ENCODE data around the gene NDUFS1. TPM values are rescaled to one million over a fixed set of nuclear protein-coding genes. Genes with fewer than 3 reads are reported as not detected.
A peak's percentile ranks its signal among the peaks of the same experiment; 100 is the strongest.
"Not testable (repeated sequence)": the region's sequence is repeated elsewhere in the genome, so short reads cannot be mapped to it uniquely, and the experiment has no call there.

Gene NDUFS1
- total RNA-seq, 6 experiments from 2014 or later, result 89.2 to 135 (median 105) TPM

- ATAC-seq (peak; percentile 33 to 43 (median 38)), DNase-seq (no peak)
- H3K27me3 ChIP-seq, result no peaks in the 10 kb centered on the region
- H3K4me3 ChIP-seq, result peak overlapping the region; percentile 89 to 96 (median 93)
- intact Hi-C loops (cut with DNase I), result loop anchor here in 1 of 2 donors (10.0 kb wide), 1 partner anchor 74 kb away; the partner anchor contains the start of gene INO80D
- under 1% methylated on average over 28 of the region's 33 CpGs for whole genome bisulfite sequencing (ENCODE audit: insufficient coverage, low coverage, low lambda C conversion rate, missing lambda C conversion rate)
- peak overlapping the region; percentile 88 to 95 (median 91) for H3K27ac ChIP-seq
- H3K36me3 ChIP-seq, result peaks cover 0 to 28% (median 13%) of the 10 kb centered on the region in 4 donors
- TF ChIP-seq CTCF (IDR thresholded peaks at IDR 0.05) (no peak), POLR2A (IDR thresholded peaks at IDR 0.05) (no peak)
- peaks cover 0 to 45% (median 13%) of the 10 kb centered on the region in 4 donors for H3K4me1 ChIP-seq
- H3K9me3 ChIP-seq, result no peaks in the 10 kb centered on the region
These were observed 490 bp downstream of the NDUFS1 start for GRCh38 chr2:206158563-206159345.

DNA sequence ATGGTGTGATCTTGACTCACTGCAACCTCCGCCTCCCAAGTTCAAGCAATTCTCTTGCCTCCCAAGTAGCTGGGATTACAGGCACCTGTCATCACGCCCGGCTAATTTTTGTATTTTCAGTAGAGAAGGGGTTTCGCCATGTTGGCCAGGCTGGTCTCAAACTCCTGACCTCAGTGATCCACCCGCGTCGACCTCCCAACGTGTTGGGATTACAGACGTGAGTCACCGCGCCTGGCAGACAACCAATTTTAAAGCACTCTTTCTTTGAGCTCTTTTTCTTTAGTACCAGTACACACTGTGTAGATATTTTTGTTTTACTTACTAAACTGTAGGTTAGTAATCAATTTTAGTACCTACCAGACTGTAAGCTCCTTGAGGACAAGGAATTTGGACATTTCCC lies 2.2 kb downstream of the NDUFS1 start:
- H3K4me1 ChIP-seq, result peaks cover 0 to 43% (median 13%) of the 10 kb centered on the region in 4 donors
- H3K4me3 ChIP-seq, ATAC-seq, H3K27ac ChIP-seq, H3K27me3 ChIP-seq, H3K9me3 ChIP-seq, DNase-seq: not testable (repeated sequence)
- intact Hi-C loops (cut with DNase I), result loop anchor here in 1 of 2 donors (10.0 kb wide), 1 partner anchor 72 kb away; the partner anchor contains the start of gene INO80D
- WGBS (ENCODE audit: insufficient coverage, low coverage, low lambda C conversion rate, missing lambda C conversion rate), result 84% methylated on average over 10 of the region's 11 CpGs
- H3K36me3 ChIP-seq, result peaks cover 0 to 16% (median 8%) of the 10 kb centered on the region in 4 donors

DNA sequence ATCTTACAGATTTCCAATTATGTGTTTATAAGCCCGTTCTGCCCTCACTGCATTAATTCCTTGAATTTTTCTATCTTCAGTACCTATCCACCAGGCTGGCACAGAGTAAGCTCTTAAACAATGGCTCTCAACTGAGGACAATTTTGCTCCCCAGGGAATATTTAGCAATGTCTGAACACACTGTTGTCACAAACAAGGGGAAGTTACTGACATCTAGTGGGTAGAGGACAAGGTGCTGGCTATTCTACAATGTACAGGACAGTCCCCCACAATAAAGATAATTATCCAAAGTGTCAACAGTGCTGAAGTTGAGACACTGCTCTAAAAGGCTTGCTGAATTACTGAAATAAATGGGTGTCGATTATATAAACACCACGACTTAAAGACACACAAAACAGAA lies 5.0 kb downstream of the NDUFS1 start:
- no peaks in the 10 kb centered on the region for H3K9me3 ChIP-seq
- H3K4me3 ChIP-seq, result no peak overlapping the region
- TF ChIP-seq CTCF (IDR thresholded peaks at IDR 0.05) (peak; percentile 30 to 49 (median 39)), POLR2A (IDR thresholded peaks at IDR 0.05) (no peak)
- H3K4me1 ChIP-seq, result peaks cover 0 to 43% (median 10%) of the 10 kb centered on the region in 4 donors
- ATAC-seq (peak; percentile 63 to 81 (median 68)), DNase-seq (no peak)
- H3K36me3 ChIP-seq, result peaks cover 0 to 10% (median 0%) of the 10 kb centered on the region in 4 donors
- intact Hi-C loops (cut with DNase I), result loop anchor here in 1 of 2 donors (10.0 kb wide), 1 partner anchor 69 kb away; the partner anchor contains the start of gene INO80D
- no peaks in the 10 kb centered on the region for H3K27me3 ChIP-seq
- H3K27ac ChIP-seq, result no peak overlapping the region
- WGBS (ENCODE audit: insufficient coverage, low coverage, low lambda C conversion rate, missing lambda C conversion rate), result 26% methylated on average over 3 of the region's 3 CpGs

DNA sequence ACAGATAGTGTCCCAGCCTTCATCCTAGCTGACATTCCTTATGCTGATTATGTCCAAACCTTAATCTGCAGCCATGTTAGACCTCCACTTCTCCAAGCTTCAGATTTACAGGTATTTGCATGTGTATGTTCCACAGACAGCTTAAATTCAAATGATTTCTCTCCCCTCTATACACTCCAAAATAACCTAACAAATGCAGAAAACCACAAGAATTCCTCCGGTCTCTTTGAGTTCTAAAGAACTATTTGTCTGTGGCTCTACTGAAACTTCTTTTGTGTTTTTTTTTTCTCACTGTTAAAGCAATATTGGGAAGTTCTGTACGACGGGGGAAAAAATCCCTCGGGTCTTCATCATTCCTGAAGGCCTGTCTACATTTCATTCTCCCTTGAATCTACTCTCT lies 8.6 kb downstream of the NDUFS1 start:
- Histone ChIP-seq H3K4me3 (no peak overlapping the region), H3K4me1 (peaks cover 0 to 32% (median 10%) of the 10 kb centered on the region in 4 donors), H3K27me3 (no peaks in the 10 kb centered on the region), H3K27ac (no peak overlapping the region), H3K9me3 (no peaks in the 10 kb centered on the region), H3K36me3 (peaks cover 9 to 42% (median 20%) of the 10 kb centered on the region in 4 donors)
- DNase-seq (no peak), ATAC-seq (no peak)
- WGBS (ENCODE audit: insufficient coverage, low coverage, low lambda C conversion rate, missing lambda C conversion rate), result 91% methylated on average over 4 of the region's 4 CpGs
- TF ChIP-seq POLR2A (IDR thresholded peaks at IDR 0.05) (no peak), CTCF (IDR thresholded peaks at IDR 0.05) (no peak)
- intact Hi-C loops (cut with DNase I), result loop anchor here in 1 of 2 donors (10.0 kb wide), 1 partner anchor 66 kb away; the partner anchor contains the start of gene INO80D

DNA sequence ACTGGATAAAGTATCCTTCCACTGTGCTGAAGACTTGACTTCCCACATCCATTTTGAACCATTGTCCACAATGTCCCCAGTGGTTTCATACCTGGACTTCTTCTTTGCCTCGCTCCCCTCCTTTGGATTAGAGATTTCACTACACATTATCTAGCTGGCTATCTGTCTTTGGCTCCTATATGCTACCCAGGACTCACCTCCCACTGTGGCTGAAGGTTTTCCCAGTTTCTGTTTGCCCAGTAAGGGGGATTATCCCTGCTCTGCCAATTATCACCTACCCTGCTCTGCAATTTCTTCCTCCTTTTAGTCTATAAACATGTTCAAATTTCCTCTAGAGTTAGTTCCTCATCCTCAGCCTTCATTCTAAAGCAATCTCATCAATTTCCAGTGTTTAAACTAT lies 9.1 kb downstream of the NDUFS1 start:
- Histone ChIP-seq H3K27me3 (no peaks in the 10 kb centered on the region), H3K4me1 (peaks cover 0 to 29% (median 10%) of the 10 kb centered on the region in 4 donors), H3K36me3 (peaks cover 9 to 47% (median 22%) of the 10 kb centered on the region in 4 donors), H3K27ac (no peak overlapping the region), H3K4me3 (no peak overlapping the region), H3K9me3 (no peaks in the 10 kb centered on the region)
- DNase-seq (no peak), ATAC-seq (peak in 3 of 4 donors; percentile 10 to 29 (median 27))
- TF ChIP-seq CTCF (IDR thresholded peaks at IDR 0.05) (no peak), POLR2A (IDR thresholded peaks at IDR 0.05) (no peak)
- WGBS (ENCODE audit: insufficient coverage, low coverage, low lambda C conversion rate, missing lambda C conversion rate), result 80% methylated on average over 1 of the region's 1 CpG
- intact Hi-C loops (cut with DNase I), result loop anchor here in 1 of 2 donors (10.0 kb wide), 1 partner anchor 65 kb away; the partner anchor contains the start of gene INO80D

Measured in right lobe of liver (tissue), 6 donors.